B cell (primary cell): ENCODE measurements around the gene SLC1A2. TPM values are rescaled to one million over a fixed set of nuclear protein-coding genes. Genes with fewer than 3 reads are reported as not detected.

Source experiments
- ATAC-seq: fragments of 200-7000 bp; cut with Tn5 transposase; one replicate; pipeline ENCODE4 v1.10.0; 2021; ENCODE audit warnings: low read depth, mild to moderate bottlenecking, moderate number of reproducible peaks, moderate library complexity
- CTCF ChIA-PET: fragments of 350-600 bp; sonication (Branson Sonifier 250); formaldehyde crosslinking; loops from one replicate; lab custom pipeline; 2021; ENCODE audit warnings: antibody characterized with exemption, inconsistent platforms; lab: Charles Lee
- POLR2A ChIA-PET: fragments of 350-600 bp; sonication (Branson Sonifier 250); formaldehyde crosslinking; loops from one replicate; lab custom pipeline; 2021; ENCODE audit warnings: antibody characterized with exemption; lab: Charles Lee
- DNase-seq: peaks from one replicate; pipeline ENCODE4 v3.0.0; 2013
- H2AFZ ChIP-seq: 2 replicates; pipeline ENCODE4 v1.6.1; 2012; ENCODE audit warnings: mild to moderate bottlenecking, low read depth, low read length; ENCODE audit not compliant: insufficient read depth, poor library complexity, severe bottlenecking
- H3K27ac ChIP-seq, 2 donors: 1 replicate in 1 of 2; 2 replicates in 1 of 2; pipeline ENCODE4 v1.5.1; 2012 to 2013; ENCODE audit warnings: low read length in 2 of 2, mild to moderate bottlenecking in 2 of 2, moderate library complexity in 1 of 2
- H3K27me3 ChIP-seq, 4 experiments: fragments of 200-600 bp in 1 of 4; sonication (generic) in 1 of 4; replicated peaks in 1 of 4; 1 replicate in 2 of 4; 2 replicates in 2 of 4; pipeline versions ENCODE4 v1.6.1 to v1.7.0; 2013 to 2016; ENCODE audit warnings: low read length in 3 of 4, mild to moderate bottlenecking in 2 of 4, mixed read lengths in 1 of 4, moderate library complexity in 1 of 4; ENCODE audit not compliant: insufficient read depth in 4 of 4, control insufficient read depth in 3 of 4; ENCODE audit errors: control extremely low read depth in 1 of 4
- H3K36me3 ChIP-seq, 2 experiments: replicated peaks in 1 of 2; 1 replicate in 1 of 2; 2 replicates in 1 of 2; pipeline versions ENCODE4 v1.6.1 to v1.7.1; 2013; ENCODE audit warnings: low read length in 1 of 2; ENCODE audit not compliant: insufficient read depth in 2 of 2, control insufficient read depth in 1 of 2; ENCODE audit errors: control extremely low read depth in 1 of 2, extremely low read depth in 1 of 2
- H3K4me1 ChIP-seq, 2 donors: fragments of 200-600 bp in 1 of 2; sonication (generic) in 1 of 2; 1 replicate in 1 of 2; 2 replicates in 1 of 2; pipeline versions ENCODE4 v1.5.1 to v1.6.1; 2013 to 2017; ENCODE audit warnings: low read length in 2 of 2; ENCODE audit not compliant: control insufficient read depth in 2 of 2, insufficient read depth in 2 of 2
- H3K4me2 ChIP-seq: replicated peaks from 2 replicates; pipeline ENCODE3; 2012; ENCODE audit warnings: mild to moderate bottlenecking, low read depth, low read length; ENCODE audit not compliant: poor library complexity, severe bottlenecking
- H3K4me3 ChIP-seq, 5 experiments: fragments of 200-600 bp in 1 of 5; sonication (generic) in 1 of 5; 1 replicate in 3 of 5; 2 replicates in 2 of 5; pipeline versions ENCODE4 v1.5.1 to v1.7.0; 2011 to 2016; ENCODE audit warnings: low read length in 4 of 5, mild to moderate bottlenecking in 4 of 5, low read depth in 2 of 5, control low read depth in 1 of 5, moderate library complexity in 1 of 5; ENCODE audit not compliant: insufficient read depth in 1 of 5; ENCODE audit errors: control extremely low read depth in 1 of 5, extremely low read depth in 1 of 5
- H3K79me2 ChIP-seq: fragments of 200-600 bp; sonication (generic); one replicate; pipeline ENCODE4 v1.6.0; 2016; ENCODE audit warnings: low read length; ENCODE audit not compliant: control insufficient read depth, insufficient read depth
- H3K9ac ChIP-seq: fragments of 200-600 bp; sonication (generic); 2 replicates; pipeline ENCODE4 v1.6.1; 2017; ENCODE audit warnings: mild to moderate bottlenecking, low read length, moderate library complexity
- H3K9me3 ChIP-seq, 3 donors: one replicate each; pipeline versions ENCODE4 v1.6.1 to v1.7.1; 2013; ENCODE audit warnings: low read length in 2 of 3; ENCODE audit not compliant: control insufficient read depth in 2 of 3, insufficient read depth in 1 of 3; ENCODE audit errors: control extremely low read depth in 1 of 3
- H4K20me1 ChIP-seq: 2 replicates; pipeline ENCODE4 v1.6.0; 2012; ENCODE audit warnings: mild to moderate bottlenecking, low read length; ENCODE audit not compliant: insufficient read depth, control insufficient read depth, poor library complexity, severe bottlenecking
- H3K27ac Mint-ChIP-seq: one replicate; pipeline ENCODE4 v1.8.0; 2021; ENCODE audit warnings: mixed read lengths
- H3K27me3 Mint-ChIP-seq: one replicate; pipeline ENCODE4 v1.8.0; 2021; ENCODE audit warnings: mixed read lengths
- H3K4me1 Mint-ChIP-seq: one replicate; pipeline ENCODE4 v1.8.0; 2021; ENCODE audit warnings: mixed read lengths
- H3K4me3 Mint-ChIP-seq: one replicate; pipeline ENCODE4 v1.8.0; 2021; ENCODE audit warnings: mixed read lengths
- H3K9me3 Mint-ChIP-seq: one replicate; pipeline ENCODE4 v1.8.0; 2022; ENCODE audit warnings: mixed read lengths; ENCODE audit not compliant: insufficient read depth
- EZH2 ChIP-seq: IDR thresholded peaks from 2 replicates; pipeline ENCODE4 v1.6.1; 2012; ENCODE audit warnings: borderline replicate concordance, low read depth, mild to moderate bottlenecking, moderate library complexity, low read length; ENCODE audit not compliant: insufficient read depth, poor library complexity, severe bottlenecking
- WGBS: methylation state at CpG from one replicate; pipeline ENCODE4 v1.1.5; 2013; ENCODE audit warnings: missing lambda C conversion rate; ENCODE audit not compliant: insufficient coverage; 5-methylcytosine and 5-hydroxymethylcytosine counted together
- intact Hi-C: fragments of 100-400 bp; cut with micrococcal nuclease; formaldehyde crosslinking; loops from one replicate; pipeline ENCODE4 v1.10.0; 2022
- polyA plus RNA-seq: library from polyadenylated mRNA; depleted of rRNA; stranded (reverse); fragments of >200 nt; gene quantifications from 2 replicates; pipeline ENCODE4 v1.2.3, GENCODE V29; 2012
- total RNA-seq, 2 donors: library from RNA; stranded (reverse); fragments of 120-200 nt in 1 of 2; gene quantifications; 1 replicate in 1 of 2; 2 replicates in 1 of 2; pipeline versions ENCODE4 v1.2.3 to v1.2.4, GENCODE V29; 2013 to 2022
- TF ChIP-seq, protein P1 (sequence below): fragments of 200-600 bp; IDR thresholded peaks from one replicate; pipeline ENCODE4 v1.8.0; 2022; ENCODE audit warnings: antibody characterized with exemption, mild to moderate bottlenecking

The SLC1A2 gene
- total and polyA plus RNA-seq, 2 donors (not counting 1 experiment from before 2014, with no cell fraction given) = not detected

DNA sequence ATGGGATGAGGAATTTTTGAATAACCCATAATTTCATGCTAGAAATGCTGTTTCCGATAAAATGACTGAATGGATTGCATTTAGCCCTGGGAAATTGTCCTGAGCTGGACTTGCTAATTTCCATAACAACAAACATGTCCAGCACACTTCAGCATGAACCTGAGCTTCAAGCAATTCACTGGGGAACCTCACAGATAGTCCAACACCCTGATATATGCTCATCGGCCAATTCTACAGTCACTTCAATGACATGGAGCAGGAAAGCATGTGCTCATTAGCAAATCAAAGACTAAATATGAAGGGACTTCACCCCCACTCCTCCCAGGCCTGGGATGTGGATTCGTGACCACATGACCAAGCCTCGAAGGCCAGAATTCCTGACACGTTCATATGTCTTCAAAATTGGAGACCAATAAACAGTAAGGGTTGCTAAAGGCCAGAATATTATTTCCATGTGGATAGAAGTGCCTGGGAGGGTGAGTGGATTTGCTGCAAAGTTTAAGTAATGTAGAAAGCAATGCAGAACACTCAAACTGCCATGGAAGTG, 131.9 kb downstream of the SLC1A2 start:
- TF ChIP-seq EZH2 = no peak
- TF ChIP-seq, protein P1, sequence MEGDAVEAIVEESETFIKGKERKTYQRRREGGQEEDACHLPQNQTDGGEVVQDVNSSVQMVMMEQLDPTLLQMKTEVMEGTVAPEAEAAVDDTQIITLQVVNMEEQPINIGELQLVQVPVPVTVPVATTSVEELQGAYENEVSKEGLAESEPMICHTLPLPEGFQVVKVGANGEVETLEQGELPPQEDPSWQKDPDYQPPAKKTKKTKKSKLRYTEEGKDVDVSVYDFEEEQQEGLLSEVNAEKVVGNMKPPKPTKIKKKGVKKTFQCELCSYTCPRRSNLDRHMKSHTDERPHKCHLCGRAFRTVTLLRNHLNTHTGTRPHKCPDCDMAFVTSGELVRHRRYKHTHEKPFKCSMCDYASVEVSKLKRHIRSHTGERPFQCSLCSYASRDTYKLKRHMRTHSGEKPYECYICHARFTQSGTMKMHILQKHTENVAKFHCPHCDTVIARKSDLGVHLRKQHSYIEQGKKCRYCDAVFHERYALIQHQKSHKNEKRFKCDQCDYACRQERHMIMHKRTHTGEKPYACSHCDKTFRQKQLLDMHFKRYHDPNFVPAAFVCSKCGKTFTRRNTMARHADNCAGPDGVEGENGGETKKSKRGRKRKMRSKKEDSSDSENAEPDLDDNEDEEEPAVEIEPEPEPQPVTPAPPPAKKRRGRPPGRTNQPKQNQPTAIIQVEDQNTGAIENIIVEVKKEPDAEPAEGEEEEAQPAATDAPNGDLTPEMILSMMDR = no peak
- H2AFZ ChIP-seq = no peak overlapping the region
- ATAC-seq = no peak
- H4K20me1 ChIP-seq = no peaks in the 10 kb centered on the region
- no peaks in the 10 kb centered on the region for H3K4me1 ChIP-seq
- no peaks in the 10 kb centered on the region for H3K27me3 Mint-ChIP-seq
- H3K9me3 ChIP-seq = peaks cover 0 to 2% (median 0%) of the 10 kb centered on the region in 3 donors
- no peak overlapping the region for H3K9ac ChIP-seq
- no peaks in the 10 kb centered on the region for H3K9me3 Mint-ChIP-seq
- POLR2A ChIA-PET = no interaction called here
- H3K4me1 Mint-ChIP-seq = no peaks in the 10 kb centered on the region
- H3K4me3 Mint-ChIP-seq = no peak overlapping the region
- H3K27ac Mint-ChIP-seq = no peak overlapping the region
- no peak overlapping the region for H3K4me2 ChIP-seq
- no peaks in the 10 kb centered on the region for H3K27me3 ChIP-seq
- 96% methylated on average over 3 of the region's 5 CpGs for WGBS
- H3K79me2 ChIP-seq = no peaks in the 10 kb centered on the region
- CTCF ChIA-PET = no interaction called here
- no peak for DNase-seq
- no peaks in the 10 kb centered on the region for H3K36me3 ChIP-seq
- no peak overlapping the region for H3K4me3 ChIP-seq
- no peak overlapping the region for H3K27ac ChIP-seq
- intact Hi-C loops = no loop called here

DNA sequence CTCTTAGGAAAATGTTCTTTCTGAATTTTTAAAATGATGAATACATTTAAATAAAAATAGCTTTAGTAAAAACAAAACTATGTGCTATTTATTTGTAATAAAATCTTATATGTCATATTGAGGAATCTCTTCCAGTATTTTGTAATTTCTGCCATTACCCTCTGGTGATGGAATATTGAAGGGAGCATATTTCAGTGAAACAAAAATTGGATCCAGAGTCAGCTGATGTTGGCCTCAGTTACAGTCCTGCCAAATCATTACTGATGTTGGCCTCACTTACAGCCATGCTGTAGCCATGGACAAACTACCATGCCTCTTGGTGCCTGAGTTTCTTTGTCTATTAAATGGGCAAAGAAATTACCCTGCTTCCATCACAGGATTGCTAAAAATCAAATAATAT, 133.2 kb downstream of the SLC1A2 start:
- Histone ChIP-seq H3K4me3 (no peak overlapping the region), H3K9me3 (peaks cover 0 to 2% (median 0%) of the 10 kb centered on the region in 3 donors), H3K36me3 (no peaks in the 10 kb centered on the region), H3K4me2 (no peak overlapping the region), H2AFZ (no peak overlapping the region), H3K79me2 (no peaks in the 10 kb centered on the region), H3K27ac (no peak overlapping the region), H3K4me1 (no peaks in the 10 kb centered on the region), H3K27me3 (no peaks in the 10 kb centered on the region), H3K9ac (no peak overlapping the region), H4K20me1 (no peaks in the 10 kb centered on the region)
- no peaks in the 10 kb centered on the region for H3K27me3 Mint-ChIP-seq
- no peaks in the 10 kb centered on the region for H3K9me3 Mint-ChIP-seq
- CTCF ChIA-PET = no interaction called here
- TF ChIP-seq, protein P1 = no peak
- TF ChIP-seq EZH2 = no peak
- no peak for ATAC-seq
- H3K27ac Mint-ChIP-seq = no peak overlapping the region
- no peak overlapping the region for H3K4me3 Mint-ChIP-seq
- intact Hi-C loops = no loop called here
- no peaks in the 10 kb centered on the region for H3K4me1 Mint-ChIP-seq
- POLR2A ChIA-PET = no interaction called here
- DNase-seq = no peak
